ENCODE measurements around the gene COL5A2. TPM values are rescaled to one million over a fixed set of nuclear protein-coding genes. Genes with fewer than 3 reads are reported as not detected.

The COL5A2 gene
- 6.3 TPM for total RNA-seq

GRCh38 chr2:189179570-189179950, at the start of gene COL5A2:
Gene COL5A2 (minus strand): TSS chr2:189179761. CDS start chr2:189179604, 157 bp downstream.
- peak; percentile 41 for ATAC-seq

DNA sequence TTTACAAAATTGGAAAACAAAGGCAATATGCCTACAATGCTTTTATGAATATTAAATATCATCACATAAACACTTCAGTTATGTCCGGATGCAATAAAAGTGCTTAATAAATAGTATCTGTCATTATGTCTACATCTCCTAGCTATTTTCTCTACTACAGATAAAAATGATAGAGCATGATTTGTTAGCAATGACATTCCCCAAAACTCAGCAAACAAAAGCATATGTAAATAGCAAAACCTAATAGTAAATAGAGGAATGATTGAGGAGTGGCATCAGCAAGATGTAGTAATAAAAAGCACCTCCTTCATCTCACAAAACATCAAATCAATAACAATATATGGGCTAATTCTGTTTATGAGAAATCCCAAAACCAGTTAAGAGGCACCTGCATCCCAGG, 46.5 kb upstream of the COL5A2 start:
- no peak for ATAC-seq

- ATAC-seq, result no peak
Observed at GRCh38 chr2:189225032-189225431, 45.5 kb upstream of the COL5A2 start.

GRCh38 chr2:189222468-189223105, 43.0 kb upstream of the COL5A2 start:
- ATAC-seq, result no peak

DNA sequence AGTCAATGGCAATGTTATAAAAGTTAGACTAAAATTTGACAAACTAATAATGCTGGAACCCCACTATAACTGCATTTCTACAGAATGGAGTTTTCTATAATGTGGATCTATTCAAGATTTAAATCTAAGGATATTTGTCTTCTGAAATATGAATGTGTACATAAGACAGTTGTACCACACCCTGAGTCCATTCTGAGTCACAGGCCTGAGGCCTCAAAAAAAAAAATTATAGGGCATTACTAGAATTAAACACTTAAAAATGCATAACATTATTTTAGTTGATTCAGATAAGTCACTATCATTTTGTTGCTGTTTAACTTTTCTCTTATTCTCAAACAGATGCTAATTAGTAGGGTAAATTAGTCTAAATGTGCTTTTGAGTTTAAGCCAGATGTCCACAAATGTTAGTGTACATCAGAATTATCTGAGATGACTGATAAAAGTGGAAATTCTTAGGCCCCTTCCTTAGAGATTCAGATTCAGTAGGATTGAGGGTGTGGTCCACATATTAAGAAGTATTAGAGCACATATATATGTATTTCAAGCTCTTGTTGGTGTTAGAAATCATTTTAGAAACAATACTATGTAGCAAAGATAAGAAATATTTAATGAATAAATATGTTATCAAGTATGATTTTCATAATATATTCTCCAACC, 42.4 kb upstream of the COL5A2 start:
- peak; percentile 63 for ATAC-seq

GRCh38 chr2:189218236-189218635, 38.7 kb upstream of the COL5A2 start:
- no peak for ATAC-seq

- ATAC-seq, result no peak
Observed at GRCh38 chr2:189217541-189217940, 38.0 kb upstream of the COL5A2 start.

DNA sequence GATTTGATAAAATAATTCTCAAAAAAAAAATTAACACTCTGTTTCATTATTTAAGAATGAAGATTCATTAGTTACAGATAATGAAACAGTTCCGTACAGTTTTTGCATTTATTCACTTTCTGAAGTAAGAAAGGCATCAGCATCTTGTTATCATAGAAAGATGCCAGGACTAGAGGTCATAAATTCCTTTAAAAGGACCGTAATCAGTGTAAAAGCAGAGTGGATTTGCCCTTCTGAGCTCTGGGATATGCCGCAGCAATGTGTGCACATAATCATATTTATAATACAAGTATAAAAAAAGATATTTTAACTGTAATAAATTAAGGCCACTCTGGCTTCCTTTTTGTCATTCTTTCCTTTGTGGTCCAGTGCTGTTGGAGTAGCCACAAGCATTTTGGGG, 37.5 kb upstream of the COL5A2 start:
- ATAC-seq, result no peak

DNA sequence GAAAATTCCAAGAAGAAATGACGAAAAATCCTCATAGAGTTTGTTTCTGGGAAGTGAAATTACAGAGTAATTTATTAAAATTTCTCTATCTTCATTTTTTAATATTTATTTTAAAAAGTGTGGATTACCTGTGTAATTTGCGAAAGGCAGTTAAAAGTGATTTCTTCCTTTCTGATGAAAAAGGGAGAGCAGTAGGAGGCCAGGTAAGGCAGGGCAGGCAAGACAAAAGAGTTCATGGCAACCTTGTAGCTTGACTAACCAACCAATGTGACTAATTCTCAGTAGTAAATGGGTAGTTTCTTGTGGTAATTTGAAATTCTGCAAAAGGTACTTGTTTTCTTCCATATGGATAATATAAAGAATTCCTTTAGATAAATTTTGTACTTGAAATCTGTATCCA, 34.9 kb upstream of the COL5A2 start:
- no peak for ATAC-seq

- no peak for ATAC-seq
Observed at GRCh38 chr2:189213250-189213649, 33.7 kb upstream of the COL5A2 start.

DNA sequence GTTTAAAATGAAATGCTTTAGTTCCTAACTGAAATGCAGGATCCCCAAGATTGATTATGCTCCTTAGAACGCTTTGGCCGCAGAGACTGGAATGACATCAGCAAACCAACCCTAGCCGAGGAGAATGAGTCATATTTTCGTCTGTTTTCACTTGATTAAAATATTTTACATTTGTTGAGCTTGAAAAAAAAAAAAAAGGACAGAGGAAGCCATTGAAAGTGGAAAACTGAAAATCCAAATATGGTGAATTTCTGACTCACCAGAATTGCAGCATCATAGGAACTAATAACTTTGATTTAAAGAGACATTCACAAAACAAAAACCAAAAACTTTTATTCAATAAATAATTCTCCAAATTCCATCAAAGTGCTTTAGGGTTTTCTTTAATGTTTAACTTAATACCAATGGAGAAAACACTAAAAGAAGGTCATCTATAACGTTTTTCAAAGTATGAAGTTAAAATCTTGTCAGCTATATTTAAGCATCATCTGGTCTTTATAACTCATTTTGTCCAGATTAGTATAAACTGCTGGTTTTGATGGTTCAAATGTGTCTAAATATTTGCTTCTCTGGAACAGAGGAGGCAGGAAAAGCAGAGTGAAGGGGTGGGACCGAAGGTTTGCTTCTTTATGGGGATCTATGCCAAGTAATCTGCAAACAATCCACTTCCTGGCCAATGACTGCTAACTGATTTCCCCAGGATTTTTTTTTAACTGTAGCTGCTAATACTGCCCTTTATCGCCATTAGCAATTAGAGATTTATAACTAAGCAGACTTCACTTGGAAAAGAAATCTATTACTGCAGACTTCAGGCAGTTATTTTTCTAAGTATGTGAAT, 30.9 kb upstream of the COL5A2 start:
- peak; percentile 37 for ATAC-seq

DNA sequence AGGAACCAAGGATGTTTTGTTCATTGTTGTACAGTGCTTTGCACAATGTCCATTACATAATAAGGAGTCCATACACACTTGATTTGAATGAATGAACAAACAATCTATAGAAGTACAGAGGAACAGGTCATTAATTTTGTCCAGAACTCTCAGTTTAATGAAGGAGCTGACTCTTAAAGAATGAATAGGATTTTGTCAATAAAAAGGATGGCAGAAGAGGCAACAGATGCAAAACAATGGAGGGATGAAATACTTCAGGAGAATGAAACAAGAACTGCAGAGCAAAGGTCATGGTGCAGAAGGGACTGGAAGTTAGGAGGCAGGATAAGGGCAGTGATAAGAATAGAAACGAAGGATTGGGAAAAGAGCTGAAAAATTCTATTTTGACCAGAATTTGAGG, 28.7 kb upstream of the COL5A2 start:
- no peak for ATAC-seq

- ATAC-seq, result peak; percentile 54
Observed at GRCh38 chr2:189204322-189204941, 24.9 kb upstream of the COL5A2 start.

DNA sequence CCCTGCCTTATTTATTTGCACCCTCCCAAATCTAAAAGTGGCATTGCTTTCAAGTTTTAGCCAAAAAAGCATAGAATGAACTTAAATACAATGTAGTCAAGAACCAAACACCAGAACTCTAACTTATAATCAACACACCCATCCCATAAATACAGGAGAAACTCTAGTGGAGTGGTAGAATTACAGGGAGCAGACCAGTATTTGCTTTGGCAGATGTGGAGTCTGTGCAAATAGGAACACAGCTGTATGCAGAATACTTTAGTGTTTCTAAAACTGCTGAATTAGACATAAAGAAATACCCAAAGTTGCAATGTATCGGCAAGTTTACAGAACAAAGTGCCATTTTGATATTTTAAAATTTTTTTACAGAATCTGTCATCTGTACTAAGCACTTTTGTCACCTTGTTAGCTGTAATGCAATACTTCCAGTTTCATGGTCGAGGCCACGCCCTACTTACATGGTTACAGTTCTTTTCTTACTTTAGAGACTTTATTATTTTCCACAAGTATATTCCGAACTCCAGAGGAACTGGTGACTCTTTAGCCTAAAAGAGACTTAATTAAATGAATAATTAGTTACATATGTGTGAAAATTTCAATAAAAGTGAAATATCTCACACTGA, 23.7 kb upstream of the COL5A2 start:
- no peak for ATAC-seq

GRCh38 chr2:189199797-189200196, 20.2 kb upstream of the COL5A2 start:
- no peak for ATAC-seq

DNA sequence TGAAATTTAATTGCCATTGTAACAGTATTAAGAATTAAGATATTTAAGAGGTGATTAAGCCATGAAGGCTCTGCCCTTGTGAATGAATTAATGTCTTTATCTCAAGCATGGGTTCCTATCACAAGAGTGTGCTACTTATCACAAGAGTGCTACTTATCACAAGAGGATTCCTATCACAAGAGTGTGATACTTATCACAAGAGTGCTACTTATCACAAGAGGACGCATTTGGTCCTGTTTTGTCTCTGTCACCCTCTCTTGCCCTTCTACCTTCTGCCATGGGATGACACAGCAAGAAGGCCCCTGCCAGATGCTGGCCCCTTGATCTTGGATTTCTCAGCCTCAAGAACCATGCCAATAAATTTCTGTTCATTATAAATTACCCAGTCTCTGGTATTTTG, 13.2 kb upstream of the COL5A2 start:
- ATAC-seq, result no peak

GRCh38 chr2:189191766-189192165, 12.2 kb upstream of the COL5A2 start:
- no peak for ATAC-seq

DNA sequence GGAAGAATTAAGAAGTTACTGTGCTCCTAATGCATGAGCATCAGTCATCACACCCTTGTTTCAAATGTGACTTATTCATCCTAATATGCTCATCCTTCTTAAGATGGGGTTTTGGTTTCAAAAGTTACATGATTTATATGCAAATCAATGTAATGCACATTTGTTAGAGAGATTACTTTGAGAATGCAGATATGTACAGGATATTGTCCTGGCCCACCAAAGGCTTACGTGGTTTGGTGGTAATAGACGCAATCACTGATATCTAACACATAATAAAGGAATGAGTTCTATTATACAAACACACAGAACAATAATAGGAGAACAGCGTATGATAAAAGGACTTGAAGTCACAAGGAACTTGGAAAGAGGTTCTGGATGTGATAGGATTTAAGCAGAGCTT, 11.1 kb upstream of the COL5A2 start:
- ATAC-seq, result no peak

DNA sequence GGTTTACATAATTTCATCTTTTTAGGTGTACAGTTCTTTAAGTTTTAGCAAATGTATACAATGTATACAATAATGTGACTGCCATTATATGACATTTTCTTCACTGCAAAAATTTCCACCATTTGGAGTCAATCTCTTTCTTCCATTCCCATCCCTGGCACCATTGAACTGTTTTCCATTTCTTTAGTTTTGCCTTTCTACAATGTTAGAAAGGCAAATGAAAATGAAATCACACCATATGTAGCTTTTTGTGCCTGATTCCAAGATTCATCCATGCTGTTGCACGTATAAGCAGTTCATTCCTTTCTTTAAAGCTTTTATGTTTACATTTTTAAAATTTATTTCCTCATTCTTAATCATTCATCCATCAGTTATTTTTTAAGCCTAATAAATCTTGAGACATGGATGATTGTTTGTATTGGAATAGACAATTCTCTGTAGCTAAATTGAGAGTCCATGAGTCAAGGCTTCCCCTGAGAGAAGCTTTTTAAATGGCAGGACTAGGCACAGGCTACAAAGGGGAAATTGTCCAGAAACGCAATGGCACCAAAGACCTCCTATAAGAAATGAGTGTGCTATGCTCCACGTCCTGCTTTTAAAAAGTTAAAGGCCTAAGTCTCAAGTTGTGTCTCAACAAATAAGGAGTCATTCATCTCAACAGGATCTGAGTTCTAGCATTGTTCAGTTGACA, 8.7 kb upstream of the COL5A2 start:
- no peak for ATAC-seq

- no peak for ATAC-seq
Observed at GRCh38 chr2:189183170-189183569, 3.6 kb upstream of the COL5A2 start.

GRCh38 chr2:189181706-189182105, 2.1 kb upstream of the COL5A2 start:
- no peak for ATAC-seq

All from esophagus mucosa (tissue), 1 donor.